ENCODE measurements around the gene SNX32.

SNX32 gene

DNA sequence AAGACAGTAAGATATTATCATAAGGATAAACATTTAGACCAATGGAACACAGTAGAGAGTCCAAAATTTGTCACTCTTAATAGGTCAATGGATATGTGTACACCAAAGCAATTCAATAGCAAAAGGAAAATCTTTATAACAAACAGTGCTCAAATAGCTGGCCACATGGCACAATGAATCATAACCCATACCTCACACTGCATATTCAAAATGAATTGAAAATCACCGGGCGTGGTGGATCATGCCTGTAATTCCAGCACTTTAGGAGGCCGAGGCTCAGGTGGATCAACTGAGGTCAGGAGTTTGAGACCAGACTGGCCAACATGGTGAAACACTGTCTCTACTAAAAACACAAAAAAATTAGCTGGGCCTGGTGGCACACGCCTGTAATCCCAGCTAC is 8.4 kb downstream of the SNX32 start:
- Histone ChIP-seq H3K9ac (ENCODE audit: low read length) (no peak overlapping the region), H3K36me3 (ENCODE audit: control insufficient read depth in 1 of 2, insufficient read depth in 2 of 2, low read depth in 1 of 2, low read length in 2 of 2) (no peaks in the 10 kb centered on the region), H2BK12ac (ENCODE audit: low read length in 2 of 2) (no peak overlapping the region)

DNA sequence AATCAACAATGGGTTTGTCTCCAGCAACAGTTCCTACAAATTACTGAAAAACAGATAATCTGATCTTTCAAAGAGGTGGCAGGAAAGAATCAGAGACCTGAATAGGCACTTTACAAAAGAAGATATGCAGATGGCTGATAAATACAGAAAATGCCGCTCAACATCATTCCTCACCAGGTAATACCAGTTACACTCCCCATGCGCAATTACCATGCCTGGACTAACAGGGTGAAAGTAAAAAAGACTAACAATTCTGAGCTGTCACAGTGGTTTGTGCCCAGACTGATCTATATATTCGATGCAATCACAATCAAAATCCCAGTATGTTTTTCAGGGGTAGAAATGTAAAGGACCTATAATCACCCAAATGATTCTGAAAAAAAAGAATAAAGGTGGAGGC is 10.0 kb downstream of the SNX32 start:
- H3K18ac ChIP-seq (ENCODE audit: low read depth in 1 of 2, low read length in 2 of 2): no peak overlapping the region
- H2BK15ac ChIP-seq (ENCODE audit: low read depth, poor library complexity, severe bottlenecking): no peak overlapping the region
- no peak overlapping the region for H2BK120ac ChIP-seq (ENCODE audit: low read depth, low read length)
- no peak overlapping the region for H3K9ac ChIP-seq (ENCODE audit: low read length)
- H4K91ac ChIP-seq (ENCODE audit: low read length): no peak overlapping the region
- no peaks in the 10 kb centered on the region for H3K36me3 ChIP-seq (ENCODE audit: control insufficient read depth in 1 of 2, insufficient read depth in 2 of 2, low read depth in 1 of 2, low read length in 2 of 2)
- no peak overlapping the region for H2BK12ac ChIP-seq (ENCODE audit: low read length in 2 of 2)
- H3K14ac ChIP-seq (ENCODE audit: low read length in 2 of 2): no peak overlapping the region
- no peak overlapping the region for H3K4me3 ChIP-seq (ENCODE audit: insufficient read depth in 1 of 2, low read depth in 1 of 2, low read length in 2 of 2)
- no peak overlapping the region for H3K4me2 ChIP-seq (ENCODE audit: low read length, poor library complexity, severe bottlenecking)
- no peak overlapping the region for H2BK5ac ChIP-seq (ENCODE audit: low read depth, low read length, poor library complexity, severe bottlenecking)
- H4K8ac ChIP-seq (ENCODE audit: low read length): no peak overlapping the region
- no peak overlapping the region for H3K23ac ChIP-seq (ENCODE audit: low read length in 2 of 2)
- H3K27ac ChIP-seq (ENCODE audit: low read length, poor library complexity, severe bottlenecking): no peak overlapping the region
- no peaks in the 10 kb centered on the region for H3K79me1 ChIP-seq (replicated peaks; ENCODE audit: low read length, poor library complexity, severe bottlenecking)
- H3K4me1 ChIP-seq (ENCODE audit: control insufficient read depth, insufficient read depth, low read depth, low read length): no peaks in the 10 kb centered on the region
- no peak overlapping the region for H2AFZ ChIP-seq (ENCODE audit: low read depth, low read length)
- DNase-seq: no peak
- H3K27me3 ChIP-seq (ENCODE audit: control insufficient read depth in 1 of 2, insufficient read depth in 1 of 2, low read length in 2 of 2): no peaks in the 10 kb centered on the region
- WGBS: 100% methylated on average over 2 of the region's 3 CpGs
- H2AK5ac ChIP-seq (ENCODE audit: low read length, severe bottlenecking): no peak overlapping the region
- H3K4ac ChIP-seq (ENCODE audit: low read depth in 1 of 2, low read length in 2 of 2): no peak overlapping the region
- H3K9me3 ChIP-seq (ENCODE audit: control insufficient read depth, low read length): no peaks in the 10 kb centered on the region

More for the DNA sequence above, 8.4 kb downstream of the SNX32 start:
- 90% methylated on average over 4 of the region's 4 CpGs for WGBS
- Histone ChIP-seq H3K4me2 (ENCODE audit: low read length, poor library complexity, severe bottlenecking) (no peak overlapping the region), H3K4me1 (ENCODE audit: control insufficient read depth, insufficient read depth, low read depth, low read length) (no peaks in the 10 kb centered on the region), H2AK5ac (ENCODE audit: low read length, severe bottlenecking) (no peak overlapping the region), H4K8ac (ENCODE audit: low read length) (no peak overlapping the region), H3K79me1 (replicated peaks; ENCODE audit: low read length, poor library complexity, severe bottlenecking) (no peaks in the 10 kb centered on the region), H3K18ac (ENCODE audit: low read depth in 1 of 2, low read length in 2 of 2) (no peak overlapping the region), H4K91ac (ENCODE audit: low read length) (no peak overlapping the region), H3K23ac (ENCODE audit: low read length in 2 of 2) (no peak overlapping the region), H3K27ac (ENCODE audit: low read length, poor library complexity, severe bottlenecking) (no peak overlapping the region), H2BK120ac (ENCODE audit: low read depth, low read length) (no peak overlapping the region), H3K9me3 (ENCODE audit: control insufficient read depth, low read length) (no peaks in the 10 kb centered on the region), H2BK15ac (ENCODE audit: low read depth, poor library complexity, severe bottlenecking) (no peak overlapping the region), H3K4me3 (ENCODE audit: insufficient read depth in 1 of 2, low read depth in 1 of 2, low read length in 2 of 2) (no peak overlapping the region), H2AFZ (ENCODE audit: low read depth, low read length) (no peak overlapping the region), H3K4ac (ENCODE audit: low read depth in 1 of 2, low read length in 2 of 2) (no peak overlapping the region), H3K14ac (ENCODE audit: low read length in 2 of 2) (no peak overlapping the region), H3K27me3 (ENCODE audit: control insufficient read depth in 1 of 2, insufficient read depth in 1 of 2, low read length in 2 of 2) (no peaks in the 10 kb centered on the region), H2BK5ac (ENCODE audit: low read depth, low read length, poor library complexity, severe bottlenecking) (no peak overlapping the region)
- no peak for DNase-seq

DNA sequence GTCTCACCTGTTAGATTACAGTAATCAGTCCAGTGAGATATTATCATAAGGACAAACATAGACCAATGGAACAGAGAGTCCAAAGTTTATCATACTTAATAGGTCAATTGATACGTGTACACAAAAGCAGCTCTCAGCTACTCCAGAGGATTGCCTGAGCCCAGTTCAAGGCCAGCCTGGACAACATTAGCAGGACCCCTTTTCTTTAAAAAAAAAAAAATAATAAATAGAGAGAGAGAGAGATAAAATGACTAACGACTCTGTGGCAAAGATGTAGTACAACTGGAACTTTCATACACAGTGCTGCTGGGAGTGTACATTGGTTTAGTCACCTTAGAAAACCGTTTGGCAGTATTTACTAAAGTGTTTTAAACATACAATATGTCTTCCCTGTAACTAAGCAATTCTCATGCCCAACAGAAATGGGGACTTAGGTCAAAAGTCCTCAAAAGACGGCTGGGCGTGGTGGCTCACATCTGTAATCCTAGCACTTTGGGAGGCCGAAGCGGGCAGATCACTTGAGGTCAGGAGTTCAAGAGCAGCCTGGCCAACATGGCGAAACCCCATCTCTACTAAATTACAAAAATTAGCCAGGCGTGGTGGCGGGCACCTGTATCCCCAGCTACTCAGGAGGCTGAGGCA is 10.6 kb downstream of the SNX32 start:
- no peak for DNase-seq
- no peak overlapping the region for H3K18ac ChIP-seq (ENCODE audit: low read depth in 1 of 2, low read length in 2 of 2)
- no peak overlapping the region for H4K91ac ChIP-seq (ENCODE audit: low read length)

GRCh38 chr11:65847746-65848145 is 14.0 kb downstream of the SNX32 start:
- Histone ChIP-seq H4K91ac (ENCODE audit: low read length) (no peak overlapping the region), H3K4ac (ENCODE audit: low read depth in 1 of 2, low read length in 2 of 2) (no peak overlapping the region), H3K4me3 (ENCODE audit: insufficient read depth in 1 of 2, low read depth in 1 of 2, low read length in 2 of 2) (no peak overlapping the region), H3K18ac (ENCODE audit: low read depth in 1 of 2, low read length in 2 of 2) (no peak overlapping the region), H3K9me3 (ENCODE audit: control insufficient read depth, low read length) (peaks cover 5% of the 10 kb centered on the region), H3K9ac (ENCODE audit: low read length) (no peak overlapping the region), H2BK5ac (ENCODE audit: low read depth, low read length, poor library complexity, severe bottlenecking) (no peak overlapping the region), H2BK15ac (ENCODE audit: low read depth, poor library complexity, severe bottlenecking) (no peak overlapping the region), H2AFZ (ENCODE audit: low read depth, low read length) (no peak overlapping the region), H3K4me1 (ENCODE audit: control insufficient read depth, insufficient read depth, low read depth, low read length) (peaks cover 7% of the 10 kb centered on the region), H3K27ac (ENCODE audit: low read length, poor library complexity, severe bottlenecking) (no peak overlapping the region), H2BK120ac (ENCODE audit: low read depth, low read length) (no peak overlapping the region), H4K8ac (ENCODE audit: low read length) (no peak overlapping the region), H3K36me3 (ENCODE audit: control insufficient read depth in 1 of 2, insufficient read depth in 2 of 2, low read depth in 1 of 2, low read length in 2 of 2) (peaks cover 20 to 28% of the 10 kb centered on the region in 2 experiments), H3K14ac (ENCODE audit: low read length in 2 of 2) (no peak overlapping the region), H2AK5ac (ENCODE audit: low read length, severe bottlenecking) (no peak overlapping the region), H3K23ac (ENCODE audit: low read length in 2 of 2) (no peak overlapping the region), H3K79me1 (replicated peaks; ENCODE audit: low read length, poor library complexity, severe bottlenecking) (peaks cover 5% of the 10 kb centered on the region), H3K27me3 (ENCODE audit: control insufficient read depth in 1 of 2, insufficient read depth in 1 of 2, low read length in 2 of 2) (no peaks in the 10 kb centered on the region), H2BK12ac (ENCODE audit: low read length in 2 of 2) (no peak overlapping the region), H3K4me2 (ENCODE audit: low read length, poor library complexity, severe bottlenecking) (no peak overlapping the region)
- WGBS: 86% methylated on average over 3 of the region's 3 CpGs
- DNase-seq: no peak

More for the DNA sequence above, 10.6 kb downstream of the SNX32 start:
- Histone ChIP-seq H3K14ac (ENCODE audit: low read length in 2 of 2) (no peak overlapping the region), H3K4ac (ENCODE audit: low read depth in 1 of 2, low read length in 2 of 2) (no peak overlapping the region), H2BK12ac (ENCODE audit: low read length in 2 of 2) (no peak overlapping the region), H3K9me3 (ENCODE audit: control insufficient read depth, low read length) (no peaks in the 10 kb centered on the region), H2AK5ac (ENCODE audit: low read length, severe bottlenecking) (no peak overlapping the region), H3K4me1 (ENCODE audit: control insufficient read depth, insufficient read depth, low read depth, low read length) (no peaks in the 10 kb centered on the region), H3K9ac (ENCODE audit: low read length) (no peak overlapping the region), H3K23ac (ENCODE audit: low read length in 2 of 2) (no peak overlapping the region), H3K27ac (ENCODE audit: low read length, poor library complexity, severe bottlenecking) (no peak overlapping the region), H3K36me3 (ENCODE audit: control insufficient read depth in 1 of 2, insufficient read depth in 2 of 2, low read depth in 1 of 2, low read length in 2 of 2) (no peaks in the 10 kb centered on the region), H4K8ac (ENCODE audit: low read length) (no peak overlapping the region), H2BK120ac (ENCODE audit: low read depth, low read length) (no peak overlapping the region), H2AFZ (ENCODE audit: low read depth, low read length) (no peak overlapping the region), H3K79me1 (replicated peaks; ENCODE audit: low read length, poor library complexity, severe bottlenecking) (no peaks in the 10 kb centered on the region), H2BK5ac (ENCODE audit: low read depth, low read length, poor library complexity, severe bottlenecking) (no peak overlapping the region), H3K4me3 (ENCODE audit: insufficient read depth in 1 of 2, low read depth in 1 of 2, low read length in 2 of 2) (no peak overlapping the region), H3K27me3 (ENCODE audit: control insufficient read depth in 1 of 2, insufficient read depth in 1 of 2, low read length in 2 of 2) (no peaks in the 10 kb centered on the region), H2BK15ac (ENCODE audit: low read depth, poor library complexity, severe bottlenecking) (no peak overlapping the region), H3K4me2 (ENCODE audit: low read length, poor library complexity, severe bottlenecking) (no peak overlapping the region)
- WGBS: 92% methylated on average over 8 of the region's 10 CpGs
